H1 (cell line): ENCODE measurements around the gene GMPPA. TPM values are rescaled to one million over a fixed set of nuclear protein-coding genes. Genes with fewer than 3 reads are reported as not detected.

ENCODE experiments used
- CTCF ChIA-PET: fragments of 300-600 bp; sonication (Branson Sonifier 250); formaldehyde crosslinking; loops from one replicate; lab custom pipeline; 2021; ENCODE audit not compliant: partially characterized antibody; lab: Charles Lee
- POLR2A ChIA-PET: fragments of 300-600 bp; sonication (Branson Sonifier 250); formaldehyde crosslinking; loops from one replicate; lab custom pipeline; 2021; ENCODE audit warnings: inconsistent platforms; ENCODE audit not compliant: partially characterized antibody; lab: Charles Lee
- DNase-seq, 2 experiments: peaks; one replicate each; pipeline versions ENCODE4 v3.0.0 to v3.0.0-alpha.2; 2010 to 2022; ENCODE audit warnings: low spot score in 2 of 2, low read depth in 1 of 2, mixed read lengths in 1 of 2
- FAIRE-seq: peaks from 2 replicates; lab custom pipeline; 2011; peaks lifted over from hg19 to GRCh38; lab: Jason Lieb, UNC
- H2AFZ ChIP-seq: 2 replicates; pipeline ENCODE4 v1.8.1; 2012; ENCODE audit warnings: low read length, inconsistent platforms
- H2AK5ac ChIP-seq: 2 replicates; pipeline ENCODE4 v1.6.1; 2013; ENCODE audit warnings: low read depth, low read length
- H2BK120ac ChIP-seq: replicated peaks from 2 replicates; pipeline ENCODE3; 2013; ENCODE audit warnings: low read depth, low read length, inconsistent platforms
- H2BK12ac ChIP-seq: 2 replicates; pipeline ENCODE4 v1.6.1; 2013; ENCODE audit warnings: low read depth, low read length
- H2BK15ac ChIP-seq: 2 replicates; pipeline ENCODE4 v1.6.1; 2013; ENCODE audit warnings: low read length
- H2BK20ac ChIP-seq: 2 replicates; pipeline ENCODE4 v1.6.1; 2013; ENCODE audit warnings: low read length
- H2BK5ac ChIP-seq: 2 replicates; pipeline ENCODE4 v1.6.1; 2013; ENCODE audit warnings: low read depth, low read length
- H3K14ac ChIP-seq: 2 replicates; pipeline ENCODE4 v1.6.1; 2013; ENCODE audit warnings: inconsistent platforms; ENCODE audit not compliant: insufficient read length
- H3K18ac ChIP-seq: 2 replicates; pipeline ENCODE4 v1.6.1; 2013; ENCODE audit warnings: low read length; ENCODE audit errors: extremely low read depth
- H3K23ac ChIP-seq: 2 replicates; pipeline ENCODE4 v1.6.1; 2013; ENCODE audit warnings: inconsistent platforms; ENCODE audit not compliant: insufficient read length
- H3K23me2 ChIP-seq: 2 replicates; pipeline ENCODE4 v1.6.1; 2013; ENCODE audit warnings: low read depth, low read length
- H3K27ac ChIP-seq: 2 replicates; pipeline ENCODE4 v1.6.1; 2011; ENCODE audit warnings: low read depth, low read length, inconsistent platforms
- H3K27me3 ChIP-seq, 4 experiments: replicated peaks in 1 of 4; 1 replicate in 1 of 4; 2 replicates in 3 of 4; pipeline versions ENCODE4 v1.6.1 to v1.8.1; 2011 to 2013; ENCODE audit warnings: low read length in 3 of 4, mild to moderate bottlenecking in 3 of 4, inconsistent platforms in 2 of 4, mixed read lengths in 2 of 4, moderate library complexity in 1 of 4; ENCODE audit not compliant: control insufficient read depth in 3 of 4, insufficient read depth in 3 of 4; ENCODE audit errors: extremely low read depth in 1 of 4
- H3K36me3 ChIP-seq, 4 experiments: 2 replicates each; pipeline versions ENCODE4 v1.6.1 to v1.8.1; 2011 to 2013; ENCODE audit warnings: mild to moderate bottlenecking in 4 of 4, low read length in 3 of 4, moderate library complexity in 2 of 4, control low read depth in 1 of 4, inconsistent platforms in 1 of 4; ENCODE audit not compliant: insufficient read depth in 4 of 4, control insufficient read depth in 2 of 4
- H3K4ac ChIP-seq: replicated peaks from 2 replicates; pipeline ENCODE3; 2013; ENCODE audit warnings: low read length, low read depth, mixed read lengths, inconsistent platforms; ENCODE audit not compliant: insufficient read length
- H3K4me1 ChIP-seq, 4 experiments: replicated peaks in 1 of 4; 1 replicate in 1 of 4; 2 replicates in 3 of 4; pipeline versions ENCODE4 v1.6.1 to v1.8.1; 2011 to 2013; ENCODE audit warnings: low read length in 3 of 4, inconsistent platforms in 2 of 4, mixed read lengths in 1 of 4; ENCODE audit not compliant: insufficient read depth in 4 of 4, control insufficient read depth in 3 of 4
- H3K4me2 ChIP-seq, 2 experiments: 2 replicates each; pipeline versions ENCODE4 v1.6.1 to v1.8.1; 2011 to 2013; ENCODE audit warnings: low read depth in 2 of 2, low read length in 2 of 2, control low read depth in 1 of 2, inconsistent platforms in 1 of 2, mild to moderate bottlenecking in 1 of 2; ENCODE audit not compliant: insufficient read depth in 1 of 2
- H3K4me3 ChIP-seq, 4 experiments: fragments of 200-600, 300-600 bp in 1 of 4; sonication (generic), shearing (Covaris generic), sonication (Bioruptor Twin) in 1 of 4; 2 replicates each; pipeline versions ENCODE4 v1.5.1 to v1.8.1; 2011 to 2016; ENCODE audit warnings: low read length in 4 of 4, low read depth in 3 of 4, control low read depth in 2 of 4, inconsistent platforms in 2 of 4, mild to moderate bottlenecking in 2 of 4, mixed read lengths in 1 of 4, moderate library complexity in 1 of 4; ENCODE audit not compliant: insufficient read depth in 2 of 4; ENCODE audit errors: extremely low read depth in 1 of 4
- H3K56ac ChIP-seq: replicated peaks from 2 replicates; pipeline ENCODE3; 2013; ENCODE audit warnings: low read depth, mild to moderate bottlenecking, mixed read lengths, low read length, inconsistent platforms; ENCODE audit not compliant: insufficient read length
- H3K79me1 ChIP-seq: 2 replicates; pipeline ENCODE4 v1.6.1; 2013; ENCODE audit warnings: low read depth, low read length, control low read depth
- H3K79me2 ChIP-seq, 2 experiments: 2 replicates each; pipeline versions ENCODE4 v1.6.1 to v1.8.1; 2012 to 2013; ENCODE audit warnings: low read length in 2 of 2, mild to moderate bottlenecking in 2 of 2, inconsistent platforms in 1 of 2; ENCODE audit not compliant: insufficient read depth in 2 of 2, control insufficient read depth in 1 of 2
- H3K9ac ChIP-seq, 4 experiments: replicated peaks in 1 of 4; 1 replicate in 1 of 4; 2 replicates in 3 of 4; pipeline versions ENCODE4 v1.6.1 to v1.8.1; 2011 to 2013; ENCODE audit warnings: low read depth in 3 of 4, low read length in 3 of 4, control low read depth in 2 of 4, mild to moderate bottlenecking in 2 of 4, moderate library complexity in 2 of 4, inconsistent platforms in 1 of 4; ENCODE audit errors: extremely low read depth in 1 of 4
- H3K9me3 ChIP-seq, 2 experiments: 2 replicates each; pipeline versions ENCODE4 v1.6.1 to v1.8.1; 2012 to 2013; ENCODE audit warnings: mild to moderate bottlenecking in 2 of 2, moderate library complexity in 2 of 2, control low read depth in 1 of 2, inconsistent platforms in 1 of 2, low read depth in 1 of 2, low read length in 1 of 2, mixed read lengths in 1 of 2; ENCODE audit not compliant: insufficient read depth in 2 of 2
- H4K20me1 ChIP-seq, 2 experiments: replicated peaks in 1 of 2; 2 replicates each; pipeline versions ENCODE3 to v1.8.1; 2011 to 2013; ENCODE audit warnings: inconsistent platforms in 2 of 2, low read length in 2 of 2, mild to moderate bottlenecking in 1 of 2; ENCODE audit not compliant: insufficient read depth in 2 of 2, control insufficient read depth in 1 of 2
- H4K5ac ChIP-seq: 2 replicates; pipeline ENCODE4 v1.6.1; 2013; ENCODE audit warnings: low read length, low read depth, mixed read lengths, inconsistent platforms; ENCODE audit not compliant: insufficient read length
- H4K8ac ChIP-seq: 2 replicates; pipeline ENCODE4 v1.8.0; 2013; ENCODE audit warnings: mild to moderate bottlenecking, moderate library complexity, low read length, inconsistent platforms; ENCODE audit not compliant: insufficient read depth; ENCODE audit errors: extremely low read depth
- H4K91ac ChIP-seq: replicated peaks from 2 replicates; pipeline ENCODE3; 2013; ENCODE audit warnings: low read length, mixed read lengths, inconsistent platforms; ENCODE audit not compliant: insufficient read length
- BACH1 ChIP-seq: IDR thresholded peaks from 2 replicates; pipeline ENCODE4 v1.6.1; 2012; ENCODE audit warnings: low read length, improper control_type of control experiment
- JUN ChIP-seq: IDR thresholded peaks from 2 replicates; pipeline ENCODE4 v1.6.1; 2011; ENCODE audit warnings: low read depth, mild to moderate bottlenecking, improper control_type of control experiment, low read length
- POLR2A ChIP-seq, 2 experiments: IDR thresholded peaks; 1 replicate in 1 of 2; 2 replicates in 1 of 2; pipeline ENCODE4 v1.6.1; 2011; ENCODE audit warnings: low read depth in 2 of 2, low read length in 2 of 2, mild to moderate bottlenecking in 2 of 2; ENCODE audit errors: control extremely low read depth in 1 of 2
- WGBS, 2 experiments: shearing (Covaris generic) in 1 of 2; methylation state at CpG; one replicate each; pipeline versions ENCODE4 v1.1.6 to v1.1.7; 2013 to 2015; ENCODE audit warnings: low lambda C conversion rate in 2 of 2, mixed read lengths in 2 of 2, inconsistent platforms in 1 of 2, low coverage in 1 of 2, missing lambda C conversion rate in 1 of 2; ENCODE audit not compliant: insufficient replicate concordance in 2 of 2, insufficient coverage in 1 of 2, insufficient read length in 1 of 2; ENCODE audit errors: extremely low coverage in 1 of 2, missing lambda C conversion rate in 1 of 2; 5-methylcytosine and 5-hydroxymethylcytosine counted together
- polyA plus RNA-seq, 7 experiments: library from polyadenylated mRNA; depleted of rRNA in 3 of 7; stranded (reverse) in 5 of 7; unstranded in 2 of 7; fragments of >200 nt in 5 of 7; fragments of 200-250 nt in 2 of 7; gene quantifications; 1 replicate in 5 of 7; 2 replicates in 1 of 7; 4 replicates in 1 of 7; pipeline versions ENCODE4 v1.2.1 to v1.2.3, GENCODE V29; 2011 to 2013; ENCODE audit warnings: missing spikeins in 2 of 7, mixed read lengths in 2 of 7
- total RNA-seq: library from RNA; stranded (reverse); fragmentation: NEBNext Ultra II Directional; extraction: Animal tissue kit (Norgen Biotek cat#: 25700); gene quantifications from 2 replicates; pipeline ENCODE4 v1.2.1, GENCODE V29; 2021

GMPPA gene
- total and polyA plus RNA-seq, 2 of the 8 experiments (the other 6 are each of a cell fraction or from before 2014, with no cell fraction given) = 34.3 to 98.8 TPM

DNA sequence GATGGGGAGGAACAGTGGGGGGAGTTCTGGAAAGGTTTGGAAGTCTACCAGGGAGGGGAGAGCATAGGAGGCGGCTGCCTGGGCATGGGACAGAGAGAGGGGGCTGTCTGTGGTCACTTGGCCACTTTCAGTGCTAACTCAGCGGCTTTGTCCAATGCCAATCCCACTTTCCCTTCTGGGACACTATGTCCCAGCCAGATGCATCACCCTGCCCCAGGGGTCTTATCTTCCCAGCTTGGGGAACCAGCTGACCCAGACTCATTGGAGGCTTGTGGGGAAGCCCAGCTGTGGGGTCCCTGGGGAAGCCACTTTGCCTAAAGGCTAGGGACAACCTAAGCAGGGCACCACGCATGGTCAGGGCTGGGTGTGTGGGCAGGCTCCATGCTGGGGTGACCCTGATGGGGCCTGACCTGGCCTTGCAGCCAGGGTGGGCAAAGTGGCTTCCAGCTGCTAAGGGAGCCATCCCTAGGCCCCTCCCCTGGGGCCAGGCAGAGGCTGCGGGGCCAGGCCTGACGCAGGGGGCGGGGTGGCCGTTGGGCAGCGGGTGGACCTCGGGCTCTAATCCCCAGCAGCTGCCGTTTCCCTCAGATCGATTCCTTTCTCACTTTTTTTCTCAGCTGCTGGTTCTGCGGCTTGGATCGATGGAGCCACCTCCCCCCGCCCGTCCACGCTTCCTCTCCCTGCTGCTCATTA lies 14.0 kb downstream of the GMPPA start:
- Histone ChIP-seq H3K79me1 (no peaks in the 10 kb centered on the region), H4K91ac (peak overlapping the region; percentile 72), H4K8ac (no peak overlapping the region; the same call in 1 of the 2 replicates), H3K4ac (no peak overlapping the region), H2AK5ac (no peak overlapping the region), H3K4me1 (peaks cover 4 to 57% (median 48%) of the 10 kb centered on the region in 4 experiments), H3K27me3 (peaks cover 2 to 49% (median 46%) of the 10 kb centered on the region in 4 experiments), H2BK15ac (no peak overlapping the region), H2BK120ac (peak overlapping the region; percentile 33), H3K79me2 (no peaks in the 10 kb centered on the region), H3K9ac (no peak overlapping the region), H3K18ac (peak overlapping the region; percentile 71; the same call in 1 of the 2 replicates), H3K56ac (no peak overlapping the region), H3K4me2 (peak overlapping the region in 1 of 2 experiments; percentile 40; a peak in 2 of 4 replicates), H3K4me3 (no peak overlapping the region), H2BK5ac (no peak overlapping the region; the same call in 1 of the 2 replicates), H3K14ac (no peak overlapping the region), H3K23ac (no peak overlapping the region), H4K20me1 (peaks cover 2 to 5% of the 10 kb centered on the region in 2 experiments), H4K5ac (no peak overlapping the region), H3K9me3 (no peaks in the 10 kb centered on the region), H3K27ac (no peak overlapping the region), H2BK12ac (peak overlapping the region; percentile 75; the same call in 1 of the 2 replicates), H3K23me2 (peaks cover 9% of the 10 kb centered on the region), H2BK20ac (no peak overlapping the region), H3K36me3 (no peaks in the 10 kb centered on the region), H2AFZ (no peak overlapping the region)
- ChIA-PET POLR2A (interaction anchor here (0.5 to 11.0 kb wide), 4 partner anchors 11 to 82 kb away, joined by 3 to 216 read pairs (median 4); partner anchors contain the start of gene GMPPA), CTCF (interaction anchor here (0.6 to 113.1 kb wide), 7 partner anchors 9 to 110 kb away, joined by 3 to 7248 read pairs (median 18); partner anchors contain the start of genes CHPF, DES, GMPPA and SPEG)
- DNase-seq (no peak), FAIRE-seq (no peak)
- 52% methylated on average over 13 of the region's 16 CpGs; no CpG with 5 or more reads in 1 of the 2 experiments for WGBS, 2 experiments
- no peak for TF ChIP-seq POLR2A (IDR thresholded peaks at IDR 0.05; ENCODE audit: control extremely low read depth in 1 of 2, low read depth in 2 of 2, low read length in 2 of 2)
- no peak for TF ChIP-seq BACH1
- no peak for TF ChIP-seq JUN
